NT2/D1 (cell line): Measurements from ENCODE around the gene PCSK1.

Source experiments
- YY1 ChIP-seq: IDR thresholded peaks from 2 replicates; pipeline ENCODE4 v1.6.1; 2011; ENCODE audit not compliant: insufficient read length, insufficient read depth
- ZNF274 ChIP-seq: IDR thresholded peaks from 2 replicates; pipeline ENCODE4 v1.6.1; 2011; ENCODE audit warnings: mild to moderate bottlenecking, low read depth, low read length

GRCh38 chr5:96385538-96385937, 47.5 kb downstream of the PCSK1 start:
- TF ChIP-seq YY1 (no peak), ZNF274 (no peak)
